HG02981 (cell line): ENCODE measurements around the gene CFAP141.
"Not testable (repeated sequence)": the region's sequence is repeated elsewhere in the genome, so short reads cannot be mapped to it uniquely, and the experiment has no call there.

Source experiments
- ATAC-seq: cut with Tn5 transposase; IDR thresholded peaks from one replicate; pipeline ENCODE4 v1.9.1; 2021; ENCODE audit warnings: mild to moderate bottlenecking, moderate library complexity; ENCODE audit not compliant: unreplicated experiment

CFAP141 gene

GRCh38 chr1:154206196-154206595 is at the start of gene CFAP141:
Gene CFAP141, minus strand, starts transcription at chr1:154206333. Its CDS starts 26 bp downstream, at chr1:154206307.
- ATAC-seq, result no peak

- ATAC-seq, result no peak
Observed at GRCh38 chr1:154253671-154254070, 47.5 kb upstream of the CFAP141 start.

- no peak for ATAC-seq
Observed at GRCh38 chr1:154241703-154242351, 35.7 kb upstream of the CFAP141 start.

- no peak for ATAC-seq
Observed at GRCh38 chr1:154240294-154240833, 34.2 kb upstream of the CFAP141 start.

- ATAC-seq, result no peak
Observed at GRCh38 chr1:154239491-154239890, 33.4 kb upstream of the CFAP141 start.

- no peak for ATAC-seq
Observed at GRCh38 chr1:154237880-154238506, 31.9 kb upstream of the CFAP141 start.

GRCh38 chr1:154237435-154237834 is 31.3 kb upstream of the CFAP141 start:
- ATAC-seq, result no peak

GRCh38 chr1:154236855-154237254 is 30.7 kb upstream of the CFAP141 start:
- no peak for ATAC-seq

- not testable (repeated sequence) for ATAC-seq
Observed at GRCh38 chr1:154233127-154233526, 27.0 kb upstream of the CFAP141 start.

- not testable (repeated sequence) for ATAC-seq
Observed at GRCh38 chr1:154231112-154231511, 25.0 kb upstream of the CFAP141 start.

- ATAC-seq, result no peak
Observed at GRCh38 chr1:154225370-154225769, 19.2 kb upstream of the CFAP141 start.

- no peak for ATAC-seq
Observed at GRCh38 chr1:154223621-154224020, 17.5 kb upstream of the CFAP141 start.

GRCh38 chr1:154222918-154223317 is 16.8 kb upstream of the CFAP141 start:
- ATAC-seq, result no peak

- ATAC-seq, result no peak
Observed at GRCh38 chr1:154222518-154222917, 16.4 kb upstream of the CFAP141 start.

- peak; percentile 15 for ATAC-seq
Observed at GRCh38 chr1:154221278-154222001, 15.3 kb upstream of the CFAP141 start.

- no peak for ATAC-seq
Observed at GRCh38 chr1:154220970-154221277, 14.8 kb upstream of the CFAP141 start.

GRCh38 chr1:154220071-154220969 is 14.2 kb upstream of the CFAP141 start, which contains the start of gene UBAP2L:
Gene UBAP2L, plus strand, starts transcription at chr1:154220955. Its CDS starts 4,169 bp downstream, at chr1:154225124.
- ATAC-seq, result peak; percentile 89

GRCh38 chr1:154219541-154219940 is 13.4 kb upstream of the CFAP141 start:
- no peak for ATAC-seq

- ATAC-seq, result no peak
Observed at GRCh38 chr1:154218545-154218944, 12.4 kb upstream of the CFAP141 start.

GRCh38 chr1:154213274-154213673 is 7.1 kb upstream of the CFAP141 start:
- no peak for ATAC-seq

GRCh38 chr1:154212083-154212482 is 6.0 kb upstream of the CFAP141 start:
- no peak for ATAC-seq
